ENCODE data around the gene PRPS2. TPM values are rescaled to one million over a fixed set of nuclear protein-coding genes. Genes with fewer than 3 reads are reported as not detected.
A peak's percentile ranks its signal among the peaks of the same experiment; 100 is the strongest.

Gene PRPS2
- total RNA-seq, 2 experiments from 2014 or later, result 64.6 to 66.9 TPM

- CTCF ChIA-PET, result interaction anchor here (5.0 kb wide), 1 partner anchor 19 kb away, joined by 62 read pairs; no protein-coding TSS in a partner anchor
- DNase-seq, result no peak
- Mint-ChIP-seq H3K4me1 (peaks cover 28% of the 10 kb centered on the region), H3K27ac (no peak overlapping the region), H3K36me3 (ENCODE audit: low read depth) (peaks cover 20% of the 10 kb centered on the region), H3K9me3 (no peaks in the 10 kb centered on the region), H3K4me3 (peak overlapping the region; percentile 29), H3K27me3 (peaks cover 12% of the 10 kb centered on the region)
- POLR2A ChIA-PET, result no interaction called here
Measured at GRCh38 chrX:12789976-12790375, 1.2 kb upstream of the PRPS2 start.

- H3K36me3 Mint-ChIP-seq (ENCODE audit: low read depth), result peaks cover 24% of the 10 kb centered on the region
- ChIA-PET CTCF (interaction anchor here (1.1 to 5.0 kb wide), 3 partner anchors 20 to 89 kb away, joined by 3 to 62 read pairs (median 15); no protein-coding TSS in a partner anchor), POLR2A (interaction anchor here (0.7 to 3.2 kb wide), 8 partner anchors 8 to 1027 kb away, joined by 3 to 21 read pairs (median 4); partner anchors contain the start of genes OFD1 and TRAPPC2)
Measured at GRCh38 chrX:12790885-12791256, 341 bp upstream of the PRPS2 start.

GRCh38 chrX:12792711-12793110 is 1.5 kb downstream of the PRPS2 start:
- peaks cover 31% of the 10 kb centered on the region for H3K4me1 Mint-ChIP-seq
- CTCF ChIA-PET, result interaction anchor here (2.8 to 5.0 kb wide), 2 partner anchors 22 kb away, joined by 15 to 62 read pairs; no protein-coding TSS in a partner anchor
- H3K27me3 Mint-ChIP-seq, result peaks cover 8% of the 10 kb centered on the region
- no peaks in the 10 kb centered on the region for H3K9me3 Mint-ChIP-seq
- H3K36me3 Mint-ChIP-seq (ENCODE audit: low read depth), result peaks cover 25% of the 10 kb centered on the region
- H3K27ac Mint-ChIP-seq, result no peak overlapping the region
- H3K4me3 Mint-ChIP-seq, result peak overlapping the region; percentile 75
- POLR2A ChIA-PET, result interaction anchor here (2.0 to 3.2 kb wide), 2 partner anchors 10 to 22 kb away, joined by 14 to 21 read pairs; no protein-coding TSS in a partner anchor
- DNase-seq, result no peak

More at GRCh38 chrX:12790885-12791256, 341 bp upstream of the PRPS2 start:
- Mint-ChIP-seq H3K4me1 (peaks cover 31% of the 10 kb centered on the region), H3K27ac (peak overlapping the region; percentile 74), H3K9me3 (no peaks in the 10 kb centered on the region), H3K27me3 (peaks cover 10% of the 10 kb centered on the region), H3K4me3 (peak overlapping the region; percentile 82)
- no peak for DNase-seq

- Mint-ChIP-seq H3K27ac (no peak overlapping the region), H3K9me3 (no peaks in the 10 kb centered on the region), H3K36me3 (ENCODE audit: low read depth) (peaks cover 35% of the 10 kb centered on the region), H3K4me1 (peaks cover 33% of the 10 kb centered on the region), H3K27me3 (no peaks in the 10 kb centered on the region), H3K4me3 (no peak overlapping the region)
- CTCF ChIA-PET, result interaction anchor here (5.0 kb wide), 1 partner anchor 24 kb away, joined by 62 read pairs; no protein-coding TSS in a partner anchor
- DNase-seq, result no peak
- POLR2A ChIA-PET, result interaction anchor here (1.3 kb wide), 1 partner anchor 155 kb away, joined by 3 read pairs; no protein-coding TSS in a partner anchor
Measured at GRCh38 chrX:12794654-12795053, 3.4 kb downstream of the PRPS2 start.

GRCh38 chrX:12798601-12799000 is 7.4 kb downstream of the PRPS2 start:
- POLR2A ChIA-PET, result no interaction called here
- Mint-ChIP-seq H3K36me3 (ENCODE audit: low read depth) (peaks cover 52% of the 10 kb centered on the region), H3K9me3 (no peaks in the 10 kb centered on the region), H3K27ac (no peak overlapping the region), H3K4me1 (peaks cover 22% of the 10 kb centered on the region), H3K4me3 (no peak overlapping the region), H3K27me3 (no peaks in the 10 kb centered on the region)
- DNase-seq, result no peak
- CTCF ChIA-PET, result interaction anchor here (1.2 to 2.2 kb wide), 2 partner anchors 16 to 28 kb away, joined by 3 to 5 read pairs; no protein-coding TSS in a partner anchor

GRCh38 chrX:12799118-12799517 is 7.9 kb downstream of the PRPS2 start:
- ChIA-PET CTCF (interaction anchor here (2.2 kb wide), 1 partner anchor 28 kb away, joined by 5 read pairs; no protein-coding TSS in a partner anchor), POLR2A (no interaction called here)
- Mint-ChIP-seq H3K4me3 (no peak overlapping the region), H3K9me3 (no peaks in the 10 kb centered on the region), H3K4me1 (peaks cover 18% of the 10 kb centered on the region), H3K27ac (no peak overlapping the region), H3K27me3 (no peaks in the 10 kb centered on the region), H3K36me3 (ENCODE audit: low read depth) (peaks cover 49% of the 10 kb centered on the region)
- DNase-seq, result no peak

- H3K27me3 Mint-ChIP-seq, result no peaks in the 10 kb centered on the region
- peak overlapping the region; percentile 61 for H3K27ac Mint-ChIP-seq
- no peak for DNase-seq
- H3K9me3 Mint-ChIP-seq, result no peaks in the 10 kb centered on the region
- peaks cover 56% of the 10 kb centered on the region for H3K36me3 Mint-ChIP-seq (ENCODE audit: low read depth)
- H3K4me1 Mint-ChIP-seq, result peaks cover 13% of the 10 kb centered on the region
- CTCF ChIA-PET, result interaction anchor here (3.3 to 3.4 kb wide), 2 partner anchors 12 to 31 kb away, joined by 10 read pairs; no protein-coding TSS in a partner anchor
- no peak overlapping the region for H3K4me3 Mint-ChIP-seq
- POLR2A ChIA-PET, result interaction anchor here (4.0 kb wide), 1 partner anchor 10 kb away, joined by 21 read pairs; the partner anchor contains the start of gene PRPS2
Measured at GRCh38 chrX:12802741-12803140, 11.5 kb downstream of the PRPS2 start.

GRCh38 chrX:12804655-12805054 is 13.4 kb downstream of the PRPS2 start:
- Mint-ChIP-seq H3K36me3 (ENCODE audit: low read depth) (peaks cover 50% of the 10 kb centered on the region), H3K27ac (no peak overlapping the region), H3K27me3 (no peaks in the 10 kb centered on the region), H3K4me3 (no peak overlapping the region), H3K9me3 (no peaks in the 10 kb centered on the region), H3K4me1 (peaks cover 11% of the 10 kb centered on the region)
- ChIA-PET POLR2A (interaction anchor here (0.8 to 4.0 kb wide), 2 partner anchors 9 to 12 kb away, joined by 3 to 21 read pairs; partner anchors contain the start of gene PRPS2), CTCF (interaction anchor here (1.0 to 1.1 kb wide), 2 partner anchors 33 to 95 kb away, joined by 3 read pairs; no protein-coding TSS in a partner anchor)
- no peak for DNase-seq

- Mint-ChIP-seq H3K27me3 (no peaks in the 10 kb centered on the region), H3K9me3 (no peaks in the 10 kb centered on the region), H3K36me3 (ENCODE audit: low read depth) (peaks cover 43% of the 10 kb centered on the region), H3K4me1 (peaks cover 11% of the 10 kb centered on the region), H3K27ac (no peak overlapping the region), H3K4me3 (no peak overlapping the region)
- ChIA-PET CTCF (interaction anchor here (1.0 to 1.1 kb wide), 2 partner anchors 34 to 95 kb away, joined by 3 read pairs; no protein-coding TSS in a partner anchor), POLR2A (interaction anchor here (0.8 kb wide), 1 partner anchor 9 kb away, joined by 3 read pairs; no protein-coding TSS in a partner anchor)
- no peak for DNase-seq
Measured at GRCh38 chrX:12805333-12805732, 14.1 kb downstream of the PRPS2 start.

- CTCF ChIA-PET, result no interaction called here
- no peaks in the 10 kb centered on the region for H3K9me3 Mint-ChIP-seq
- DNase-seq, result no peak
- no peaks in the 10 kb centered on the region for H3K4me1 Mint-ChIP-seq
- H3K36me3 Mint-ChIP-seq (ENCODE audit: low read depth), result peaks cover 20% of the 10 kb centered on the region
- no peaks in the 10 kb centered on the region for H3K27me3 Mint-ChIP-seq
- no peak overlapping the region for H3K27ac Mint-ChIP-seq
- POLR2A ChIA-PET, result no interaction called here
- no peak overlapping the region for H3K4me3 Mint-ChIP-seq
Measured at GRCh38 chrX:12811658-12812057, 20.4 kb downstream of the PRPS2 start.

- Mint-ChIP-seq H3K4me3 (no peak overlapping the region), H3K9me3 (no peaks in the 10 kb centered on the region), H3K4me1 (peaks cover 2% of the 10 kb centered on the region), H3K27ac (no peak overlapping the region), H3K36me3 (ENCODE audit: low read depth) (peaks cover 23% of the 10 kb centered on the region), H3K27me3 (no peaks in the 10 kb centered on the region)
- POLR2A ChIA-PET, result interaction anchor here (0.8 to 1.1 kb wide), 4 partner anchors 9 to 84 kb away, joined by 3 to 4 read pairs (median 3); partner anchors contain the start of gene PRPS2
- CTCF ChIA-PET, result interaction anchor here (0.6 to 2.9 kb wide), 18 partner anchors 12 to 927 kb away, joined by 3 to 18 read pairs (median 4); partner anchors contain the start of gene PRPS2
- DNase-seq, result peak; percentile 56
Measured at GRCh38 chrX:12814420-12814819, 23.2 kb downstream of the PRPS2 start.

GRCh38 chrX:12817528-12817927 is 26.3 kb downstream of the PRPS2 start:
- Mint-ChIP-seq H3K36me3 (ENCODE audit: low read depth) (peaks cover 39% of the 10 kb centered on the region), H3K4me1 (peaks cover 2% of the 10 kb centered on the region), H3K27ac (no peak overlapping the region), H3K4me3 (no peak overlapping the region), H3K27me3 (no peaks in the 10 kb centered on the region), H3K9me3 (no peaks in the 10 kb centered on the region)
- DNase-seq, result no peak
- CTCF ChIA-PET, result no interaction called here
- POLR2A ChIA-PET, result no interaction called here

- Mint-ChIP-seq H3K4me3 (no peak overlapping the region), H3K4me1 (peaks cover 2% of the 10 kb centered on the region), H3K36me3 (ENCODE audit: low read depth) (peaks cover 46% of the 10 kb centered on the region), H3K27ac (no peak overlapping the region), H3K27me3 (no peaks in the 10 kb centered on the region), H3K9me3 (no peaks in the 10 kb centered on the region)
- ChIA-PET CTCF (no interaction called here), POLR2A (interaction anchor here (0.8 kb wide), 1 partner anchor 71 kb away, joined by 3 read pairs; no protein-coding TSS in a partner anchor)
- DNase-seq, result no peak
Measured at GRCh38 chrX:12819222-12819621, 28.0 kb downstream of the PRPS2 start.

All from activated CD4-positive, alpha-beta memory T cell treated with anti-CD3 and anti-CD28 coated beads, Interleukin-2, amount 10 ng/mL, durations not matched to agents 7 days and 5 days (primary cell).